Spleen (tissue), 11 donors: ENCODE results near the gene HSPA1L. TPM values are rescaled to one million over a fixed set of nuclear protein-coding genes. Genes with fewer than 3 reads are reported as not detected.
A peak's percentile ranks its signal among the peaks of the same experiment; 100 is the strongest.

Experiments used
- DNase-seq: peaks from one replicate; pipeline ENCODE4 v3.0.0-alpha.2; 2020
- H3K27ac ChIP-seq, 8 donors: fragments of 200-600 bp; sonication (generic) in 7 of 8; 1 replicate in 4 of 8; 2 replicates in 4 of 8; pipeline versions ENCODE4 v1.5.0 to v1.8.0; 2016 to 2021; ENCODE audit warnings: inconsistent platforms in 4 of 8, mild to moderate bottlenecking in 4 of 8, moderate library complexity in 1 of 8
- H3K27me3 ChIP-seq, 7 donors: fragments of 200-600 bp; sonication (generic) in 6 of 7; replicated peaks in 1 of 7; 1 replicate in 4 of 7; 2 replicates in 3 of 7; pipeline versions ENCODE4 v1.5.0 to v1.8.0; 2016 to 2021; ENCODE audit warnings: inconsistent platforms in 3 of 7, mild to moderate bottlenecking in 1 of 7
- H3K36me3 ChIP-seq, 6 donors: fragments of 200-600 bp; sonication (generic) in 5 of 6; 1 replicate in 4 of 6; 2 replicates in 2 of 6; pipeline versions ENCODE4 v1.5.0 to v1.8.0; 2016 to 2021; ENCODE audit warnings: inconsistent platforms in 2 of 6
- H3K4me1 ChIP-seq, 6 donors: fragments of 200-600 bp; sonication (generic) in 5 of 6; 1 replicate in 3 of 6; 2 replicates in 3 of 6; pipeline versions ENCODE4 v1.5.0 to v1.8.0; 2016 to 2021; ENCODE audit warnings: inconsistent platforms in 3 of 6
- H3K4me3 ChIP-seq, 8 donors: fragments of 200-600 bp; sonication (generic) in 7 of 8; 1 replicate in 4 of 8; 2 replicates in 4 of 8; pipeline versions ENCODE4 v1.5.0 to v1.8.0; 2016 to 2021; ENCODE audit warnings: inconsistent platforms in 4 of 8, mild to moderate bottlenecking in 4 of 8, moderate library complexity in 2 of 8
- H3K9me3 ChIP-seq, 8 donors: fragments of 200-600 bp; sonication (generic) in 7 of 8; 1 replicate in 4 of 8; 2 replicates in 4 of 8; pipeline versions ENCODE4 v1.5.0 to v1.8.0; 2016 to 2021; ENCODE audit warnings: inconsistent platforms in 4 of 8
- POLR2A ChIP-seq, 3 donors: fragments of 450-650 bp; IDR thresholded peaks; one replicate each; pipeline ENCODE4 v1.5.1; 2017; ENCODE audit warnings: antibody characterized with exemption in 3 of 3, mild to moderate bottlenecking in 1 of 3
- POLR2AphosphoS5 ChIP-seq, 3 donors: sonication (generic); formaldehyde crosslinking; IDR thresholded peaks; one replicate each; pipeline ENCODE4 v1.5.1; 2017; ENCODE audit warnings: antibody characterized with exemption in 3 of 3
- WGBS, 5 donors: extraction: QIAGEN DNeasy Blood & Tissue Kit in 3 of 5; methylation state at CpG; one replicate each; pipeline versions ENCODE4 v1.1.5 to v1.1.7; 2013 to 2018; 5-methylcytosine and 5-hydroxymethylcytosine counted together
- intact Hi-C: fragments of 100-400 bp; cut with DNase I; formaldehyde crosslinking; loops from one replicate; pipeline ENCODE4 v1.15.0; 2023; ENCODE audit warnings: low total_unique reads
- polyA plus RNA-seq, 3 donors: library from polyadenylated mRNA; stranded (reverse); fragments of 200-250 nt; gene quantifications; one replicate each; pipeline ENCODE4 v1.2.1, GENCODE V29; 2013
- total RNA-seq, 7 donors: library from RNA; depleted of rRNA in 3 of 7; stranded (reverse); fragments of >200 nt in 3 of 7; fragmentation: NEBNext Ultra II Directional in 4 of 7; extraction: Animal tissue kit (Norgen Biotek cat#: 25700) in 4 of 7; gene quantifications; one replicate each; pipeline versions ENCODE4 v1.1.0 to v1.2.1, GENCODE V29; 2016 to 2021
- TF ChIP-seq, protein P1 (sequence below), 11 experiments: fragments of 200-600 bp in 7 of 11; fragments of 450-650 bp in 4 of 11; sonication (generic) in 4 of 11; IDR thresholded peaks in 8 of 11; conservative IDR thresholded peaks in 3 of 11; 1 replicate in 7 of 11; 2 replicates in 4 of 11; pipeline versions ENCODE4 v1.4.0 to v1.8.0; 2016 to 2021; ENCODE audit warnings: antibody characterized with exemption in 11 of 11, inconsistent platforms in 4 of 11, mild to moderate bottlenecking in 1 of 11
- donor health status: healthy with polysubstance abuse.
- donor health status: DM: no; HTN: no; CAD: no; lungs with moderate emphysema.
- donor health status: DM: no; HTN: no; CAD: no.
- donor health status: Bipolar disorder and iron deficiency.
- donor health status: healthy.
- donor health status: DM: no; HTN: no; CAD: no.
- donor health status: DM: yes; HTN: yes; CAD: no.

The HSPA1L gene
- total and polyA plus RNA-seq, 10 donors: 0.93 to 3.7 (median 2.9) TPM

DNA sequence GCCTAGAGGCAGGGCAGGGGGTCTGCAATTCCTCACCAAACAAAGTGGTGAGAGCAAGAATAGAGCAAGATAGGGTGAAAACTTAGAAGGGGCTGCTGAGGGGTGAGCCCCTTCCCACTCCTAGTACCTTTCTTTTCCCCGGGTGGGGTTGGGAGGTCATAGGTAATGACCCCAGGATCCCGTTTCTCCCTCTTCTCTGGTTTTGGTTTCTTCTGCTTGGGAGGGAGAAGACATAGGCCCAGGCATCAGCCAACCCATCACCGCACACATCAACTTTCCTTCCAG lies 23.1 kb downstream of the HSPA1L start:
- no peak for DNase-seq
- 76 to 93% (median 82%) methylated on average over 3 of the region's 3 CpGs for WGBS, 5 donors
- Histone ChIP-seq H3K4me1 (peaks cover 9 to 90% (median 65%) of the 10 kb centered on the region in 6 donors), H3K9me3 (no peaks in the 10 kb centered on the region), H3K36me3 (peaks cover 0 to 55% (median 14%) of the 10 kb centered on the region in 6 donors), H3K27me3 (no peaks in the 10 kb centered on the region), H3K4me3 (no peak overlapping the region), H3K27ac (peak overlapping the region in 2 of 8 donors; percentile 23 to 59)
- intact Hi-C loops: loop anchor here (10.0 kb wide), 1 partner anchor 57 kb away; the partner anchor contains the start of gene CLIC1
- TF ChIP-seq POLR2AphosphoS5 (IDR thresholded peaks at IDR 0.05) (no peak), POLR2A (IDR thresholded peaks at IDR 0.05) (no peak)
- TF ChIP-seq, protein P1, sequence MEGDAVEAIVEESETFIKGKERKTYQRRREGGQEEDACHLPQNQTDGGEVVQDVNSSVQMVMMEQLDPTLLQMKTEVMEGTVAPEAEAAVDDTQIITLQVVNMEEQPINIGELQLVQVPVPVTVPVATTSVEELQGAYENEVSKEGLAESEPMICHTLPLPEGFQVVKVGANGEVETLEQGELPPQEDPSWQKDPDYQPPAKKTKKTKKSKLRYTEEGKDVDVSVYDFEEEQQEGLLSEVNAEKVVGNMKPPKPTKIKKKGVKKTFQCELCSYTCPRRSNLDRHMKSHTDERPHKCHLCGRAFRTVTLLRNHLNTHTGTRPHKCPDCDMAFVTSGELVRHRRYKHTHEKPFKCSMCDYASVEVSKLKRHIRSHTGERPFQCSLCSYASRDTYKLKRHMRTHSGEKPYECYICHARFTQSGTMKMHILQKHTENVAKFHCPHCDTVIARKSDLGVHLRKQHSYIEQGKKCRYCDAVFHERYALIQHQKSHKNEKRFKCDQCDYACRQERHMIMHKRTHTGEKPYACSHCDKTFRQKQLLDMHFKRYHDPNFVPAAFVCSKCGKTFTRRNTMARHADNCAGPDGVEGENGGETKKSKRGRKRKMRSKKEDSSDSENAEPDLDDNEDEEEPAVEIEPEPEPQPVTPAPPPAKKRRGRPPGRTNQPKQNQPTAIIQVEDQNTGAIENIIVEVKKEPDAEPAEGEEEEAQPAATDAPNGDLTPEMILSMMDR (IDR thresholded peaks at IDR 0.05 in 8 of 11, conservative IDR thresholded peaks at IDR 0.05 in 3 of 11): no peak

GRCh38 chr6:31791324-31792089 lies 23.6 kb downstream of the HSPA1L start:
- Histone ChIP-seq H3K4me3 (no peak overlapping the region), H3K27me3 (no peaks in the 10 kb centered on the region), H3K27ac (peak overlapping the region in 3 of 8 donors; percentile 11 to 59 (median 23)), H3K4me1 (peaks cover 9 to 85% (median 59%) of the 10 kb centered on the region in 6 donors), H3K36me3 (peaks cover 0 to 58% (median 14%) of the 10 kb centered on the region in 6 donors), H3K9me3 (no peaks in the 10 kb centered on the region)
- TF ChIP-seq POLR2A (IDR thresholded peaks at IDR 0.05) (no peak), POLR2AphosphoS5 (IDR thresholded peaks at IDR 0.05) (peak in 1 of 3 donors; percentile 7)
- TF ChIP-seq, protein P1 (IDR thresholded peaks at IDR 0.05 in 8 of 11, conservative IDR thresholded peaks at IDR 0.05 in 3 of 11): peak in 7 of 11 experiments; percentile 43 to 60 (median 48)
- 69 to 77% (median 74%) methylated on average over 10 to 12 of the region's 12 CpGs for WGBS, 5 donors
- no peak for DNase-seq
- intact Hi-C loops: loop anchor here (10.0 kb wide), 1 partner anchor 57 kb away; the partner anchor contains the start of gene CLIC1

DNA sequence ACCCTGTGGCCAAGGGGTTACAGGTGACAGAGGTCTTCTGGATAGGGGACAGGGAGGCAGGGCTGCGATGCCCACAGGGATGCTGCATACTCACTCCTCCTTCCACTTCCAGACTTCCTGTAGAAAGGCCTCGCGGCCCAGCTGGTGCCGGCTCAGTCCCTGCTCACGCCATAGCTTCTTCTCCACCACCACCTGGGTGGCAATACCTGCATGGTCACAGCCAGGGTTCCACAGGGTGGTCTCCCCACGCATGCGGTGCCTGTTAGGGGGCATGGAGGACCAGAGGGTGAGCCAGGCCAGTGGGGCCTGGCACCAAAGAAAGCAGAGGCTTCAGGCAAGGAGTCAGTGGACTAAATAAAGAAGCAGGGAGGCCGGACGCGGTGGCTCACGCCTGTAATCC lies 29.6 kb downstream of the HSPA1L start:
- TF ChIP-seq POLR2A (IDR thresholded peaks at IDR 0.05) (no peak), POLR2AphosphoS5 (IDR thresholded peaks at IDR 0.05) (peak in 2 of 3 donors; percentile 7 to 30)
- intact Hi-C loops: no loop called here
- Histone ChIP-seq H3K36me3 (peaks cover 0 to 93% (median 53%) of the 10 kb centered on the region in 6 donors), H3K27ac (no peak overlapping the region), H3K27me3 (no peaks in the 10 kb centered on the region), H3K4me1 (peaks cover 0 to 30% (median 20%) of the 10 kb centered on the region in 6 donors), H3K4me3 (no peak overlapping the region), H3K9me3 (no peaks in the 10 kb centered on the region)
- WGBS, 5 donors: 87 to 97% (median 96%) methylated on average over 6 to 11 of the region's 11 CpGs
- no peak for DNase-seq

DNA sequence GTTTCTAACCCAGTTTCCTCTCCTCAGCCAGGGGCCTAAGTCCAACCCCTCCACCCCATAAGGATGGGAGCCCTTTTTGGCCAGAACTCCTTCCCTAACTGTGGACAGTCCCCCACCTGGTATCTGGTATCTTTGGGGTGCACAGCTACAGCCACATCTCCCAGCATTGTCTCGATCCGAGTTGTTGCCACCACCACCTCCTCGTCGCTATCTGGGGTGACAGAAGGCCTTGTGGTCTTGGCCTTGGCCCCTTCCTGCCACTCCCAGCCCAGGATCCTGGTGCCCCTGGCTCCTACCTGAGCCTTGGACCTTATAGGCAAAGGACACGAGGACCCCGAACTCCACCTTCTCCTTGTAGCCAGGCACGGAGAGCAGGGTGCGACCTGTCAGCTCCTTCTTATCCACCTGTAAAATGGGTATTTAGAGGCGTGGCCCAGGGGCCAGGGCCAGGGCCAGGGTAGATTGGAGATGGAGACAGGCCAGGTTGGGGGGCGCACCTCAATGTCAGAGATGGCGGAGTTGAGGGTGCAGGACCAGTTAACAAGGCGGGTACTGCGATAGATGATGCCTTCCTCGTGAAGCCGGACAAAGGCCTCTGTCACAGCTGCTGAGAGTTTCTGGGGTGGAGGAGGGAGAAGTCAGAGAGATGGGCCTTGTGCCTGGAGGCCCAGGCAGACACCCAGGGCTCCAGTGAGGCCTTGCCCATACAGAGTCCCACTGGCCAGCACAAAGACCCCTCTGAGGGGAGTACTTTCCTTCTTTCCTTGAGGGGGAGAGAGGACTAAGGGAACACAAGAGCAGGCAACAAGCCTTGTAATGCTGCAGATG lies 30.8 kb downstream of the HSPA1L start:
- TF ChIP-seq POLR2A (IDR thresholded peaks at IDR 0.05) (no peak), POLR2AphosphoS5 (IDR thresholded peaks at IDR 0.05) (peak in 1 of 3 donors; percentile 15)
- no peak for DNase-seq
- WGBS, 5 donors: 86 to 92% (median 91%) methylated on average over 11 to 15 of the region's 15 CpGs

More for the DNA sequence above, 30.8 kb downstream of the HSPA1L start:
- Histone ChIP-seq H3K27ac (no peak overlapping the region), H3K36me3 (peaks cover 0 to 93% (median 65%) of the 10 kb centered on the region in 6 donors), H3K4me3 (no peak overlapping the region), H3K4me1 (peaks cover 0 to 19% (median 10%) of the 10 kb centered on the region in 6 donors), H3K9me3 (no peaks in the 10 kb centered on the region), H3K27me3 (no peaks in the 10 kb centered on the region)
- intact Hi-C loops: no loop called here
